Heart left ventricle (tissue), 13 donors: ENCODE data around the gene SMIM31.

Source experiments
- CTCF ChIP-seq, 12 donors: fragments of 200-600 bp; sonication (generic) in 4 of 12; IDR thresholded peaks; one replicate each; pipeline versions ENCODE4 v1.5.0 to v1.8.0; 2018 to 2022; ENCODE audit warnings: antibody characterized with exemption in 12 of 12, mild to moderate bottlenecking in 5 of 12
- POLR2A ChIP-seq, 2 donors: fragments of 450-650 bp; IDR thresholded peaks; one replicate each; pipeline ENCODE4 v1.6.1; 2017; ENCODE audit warnings: antibody characterized with exemption in 2 of 2, mild to moderate bottlenecking in 2 of 2, moderate library complexity in 2 of 2
- donor health status: ischemic (EF 13 %, LVEDD 7.1; RV severe dilation, severe dysfunction).
- donor health status: DM: no; HTN: yes; CAD: no.
- donor health status: DM: no; HTN: no; CAD: no.
- donor health status: ischemic (EF 25% LVEDD 6.9; RV normal size, moderate dysfunction).
- donor health status: ischemic (EF 25% LVEDD 5.7; RV mildly dilated, moderate dysfunction).
- donor health status: ischemic (EF 35%, LVEDD 5.7; RV mildly dilated, moderate dysfunction).
- donor health status: nonischemic (EF 11% LVEDD 7.7; RV severe dilation, severe dysfunction).
- donor health status: DM: yes; HTN: yes; CAD: no.
- donor health status: PGD.
- donor health status: ischemic (EF 29% LVEDD 5.4; RV normal size, mild dysfunction).
- donor health status: nonischemic (EF 23%, LVEDD 6.1; RV moderate dilation, normal function).

- TF ChIP-seq CTCF (IDR thresholded peaks at IDR 0.05) (no peak), POLR2A (IDR thresholded peaks at IDR 0.05) (no peak)
Measured at GRCh38 chr4:164780839-164781238, 26.9 kb downstream of the SMIM31 start.
